Pons (tissue), 1 donor: ENCODE results near the gene ETV6.

Experiments used
- DNase-seq: peaks from one replicate; pipeline ENCODE4 v3.0.0-alpha.2; 2016; ENCODE audit warnings: low spot score

The ETV6 gene

GRCh38 chr12:11695321-11695720 lies 45.8 kb downstream of the ETV6 start:
- DNase-seq = no peak

GRCh38 chr12:11696084-11696483 lies 46.6 kb downstream of the ETV6 start:
- DNase-seq = no peak

- no peak for DNase-seq
These were observed 47.7 kb downstream of the ETV6 start for GRCh38 chr12:11697131-11697530.

DNA sequence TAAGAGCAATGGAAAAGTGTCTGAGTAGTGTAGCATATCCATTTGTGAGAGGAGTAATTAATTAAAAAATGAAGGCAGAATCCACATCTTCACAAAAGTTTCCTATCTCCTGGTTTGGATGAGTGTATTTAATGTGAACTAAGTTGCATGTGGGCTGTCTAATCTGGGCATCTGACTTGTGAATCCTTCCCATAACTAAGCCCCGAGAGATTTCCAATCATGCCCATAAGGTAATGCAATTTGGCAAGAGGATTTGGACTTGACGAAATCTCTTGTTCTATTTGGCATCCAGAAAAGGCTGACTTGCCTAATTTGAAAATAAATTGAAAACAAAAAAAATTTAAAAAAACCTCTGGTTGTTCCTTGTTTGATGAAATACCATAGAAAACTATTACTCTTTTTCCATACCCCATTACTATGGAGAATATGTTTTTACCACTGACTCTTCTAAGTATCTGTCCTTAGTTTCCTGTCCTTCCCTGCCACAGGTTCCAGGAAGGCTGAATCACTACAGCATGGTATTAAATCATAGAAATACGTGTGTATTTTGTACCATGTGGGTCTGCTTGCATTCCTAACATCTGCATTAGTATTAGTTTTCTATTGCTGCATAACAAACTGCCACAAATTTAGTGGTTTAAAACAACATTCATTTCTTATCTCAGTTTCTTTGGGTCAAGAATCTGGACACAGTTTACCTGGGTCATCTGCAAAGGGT lies 48.4 kb downstream of the ETV6 start:
- DNase-seq = no peak

GRCh38 chr12:11698729-11699128 lies 49.3 kb downstream of the ETV6 start:
- no peak for DNase-seq

DNA sequence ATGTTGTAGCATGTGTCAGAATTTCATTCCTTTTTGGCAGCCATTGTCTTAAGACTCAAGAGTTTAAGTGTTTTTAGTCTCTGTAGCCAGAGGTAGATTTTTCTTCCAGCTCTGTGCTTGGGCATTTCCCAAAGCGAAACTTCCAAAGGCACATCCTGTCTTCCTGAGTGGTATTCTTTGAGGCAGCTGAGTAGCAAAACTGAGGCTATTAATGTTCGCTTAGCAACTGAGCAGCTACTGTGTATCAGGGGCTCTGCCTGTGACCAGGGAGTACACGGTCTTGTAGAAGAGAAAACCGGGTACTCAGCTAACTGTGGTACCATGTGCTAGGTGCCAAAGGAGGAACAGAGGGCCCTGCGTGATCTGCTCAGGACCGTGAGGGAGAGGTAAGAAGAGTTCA lies 52.0 kb downstream of the ETV6 start:
- DNase-seq = no peak

- no peak for DNase-seq
These were observed 53.5 kb downstream of the ETV6 start for GRCh38 chr12:11702959-11703358.

DNA sequence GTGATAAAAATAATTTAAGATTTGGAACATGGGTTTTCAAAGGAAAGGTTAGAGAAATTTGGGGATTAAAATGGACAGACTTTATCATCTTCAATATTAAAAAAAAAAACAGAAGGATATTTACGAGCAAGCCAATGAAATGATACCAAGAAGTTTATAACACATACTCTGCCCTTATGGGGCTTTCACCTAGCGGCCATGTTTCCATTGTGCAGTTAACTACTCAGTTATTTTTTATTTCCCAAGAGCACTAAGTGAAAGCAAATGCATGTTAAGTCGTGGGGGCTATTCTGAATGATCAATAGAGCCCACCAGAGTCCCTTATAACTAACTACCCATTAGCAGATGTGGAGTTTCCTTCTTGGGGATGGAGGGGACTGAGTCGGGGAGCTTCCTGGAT lies 53.9 kb downstream of the ETV6 start:
- no peak for DNase-seq

DNA sequence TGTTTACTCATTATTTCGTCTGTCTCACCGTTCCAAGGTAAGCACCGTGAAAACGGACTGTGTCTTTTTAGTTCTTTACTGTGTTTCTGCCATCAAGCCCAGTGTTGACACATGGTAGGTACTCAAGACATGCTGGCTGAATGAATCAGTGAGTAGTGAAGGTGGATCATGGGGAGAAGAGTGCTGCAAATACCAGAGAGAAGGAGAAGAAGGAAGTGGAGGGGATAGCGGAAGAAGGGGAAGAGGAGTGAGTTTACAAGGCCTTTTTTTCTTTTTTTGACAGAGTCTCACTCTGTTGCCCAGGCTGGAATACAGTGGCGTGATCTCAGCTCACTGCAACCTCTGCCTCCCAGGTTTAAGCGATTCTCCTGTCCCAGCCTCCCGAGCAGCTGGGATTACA lies 54.6 kb downstream of the ETV6 start:
- DNase-seq = no peak

GRCh38 chr12:11705010-11705409 lies 55.5 kb downstream of the ETV6 start:
- no peak for DNase-seq

DNA sequence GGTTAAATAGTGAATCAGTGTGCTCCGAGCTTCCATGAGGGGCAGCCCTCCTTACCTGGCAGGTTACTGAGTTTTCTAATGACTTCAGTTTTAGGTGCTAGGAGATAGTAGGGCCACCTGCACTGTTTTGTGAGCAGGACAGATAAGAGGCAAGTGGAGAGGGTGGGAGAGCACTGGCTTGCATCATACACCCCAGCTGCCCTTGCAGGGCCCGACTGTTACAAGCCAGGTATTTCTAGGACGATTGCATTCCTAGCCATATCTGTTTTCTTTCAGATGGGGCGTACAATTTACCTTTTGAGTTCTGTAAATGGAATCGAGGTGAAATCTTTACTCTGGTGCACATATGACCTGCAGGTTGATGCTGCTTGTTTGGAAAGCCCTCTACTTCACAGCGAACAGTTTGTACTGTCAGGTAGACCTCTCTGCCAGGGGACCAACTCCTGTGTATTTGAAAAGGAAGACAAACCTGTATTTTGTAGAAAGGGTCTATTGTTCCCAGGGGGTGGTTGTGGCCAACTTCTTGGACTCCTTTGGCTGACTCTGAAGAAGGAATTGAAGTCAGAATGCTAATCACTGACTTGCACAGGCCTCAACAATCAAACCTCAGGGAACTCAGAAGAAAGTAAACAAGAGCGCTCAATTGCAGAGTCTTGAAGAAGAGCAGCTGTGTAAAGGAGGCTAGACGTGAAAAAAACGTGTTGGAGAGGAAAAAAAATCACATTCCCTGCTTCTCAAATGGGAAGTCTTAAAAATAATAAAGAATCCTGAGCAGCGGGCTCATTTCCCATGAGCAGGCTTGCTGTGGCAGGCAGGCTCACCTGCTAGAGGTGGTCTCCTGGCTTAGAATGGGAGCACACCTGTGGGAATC lies 57.3 kb downstream of the ETV6 start:
- DNase-seq = no peak

- DNase-seq = no peak
These were observed 58.1 kb downstream of the ETV6 start for GRCh38 chr12:11707535-11707934.

GRCh38 chr12:11709513-11709912 lies 60.0 kb downstream of the ETV6 start:
- DNase-seq = no peak

DNA sequence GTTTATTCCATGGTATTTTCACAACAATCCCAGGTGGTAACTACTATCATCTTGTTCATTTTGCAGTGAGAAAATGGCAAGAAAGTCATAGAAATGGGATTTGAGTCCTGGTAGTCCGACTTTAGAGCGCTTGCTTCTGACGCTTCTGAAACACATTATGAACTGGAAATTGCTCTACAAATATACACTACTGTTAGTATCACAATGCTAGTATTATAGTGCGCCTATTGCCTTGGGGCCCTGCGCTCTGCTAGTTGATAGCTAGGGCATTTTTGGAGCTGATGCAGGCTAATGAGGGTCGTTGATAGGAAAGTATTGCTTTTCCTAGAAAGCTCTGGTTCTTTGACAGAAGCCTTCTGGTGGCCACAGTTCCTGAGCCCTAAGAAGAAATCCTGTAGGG lies 61.0 kb downstream of the ETV6 start:
- no peak for DNase-seq

GRCh38 chr12:11710906-11711305 lies 61.4 kb downstream of the ETV6 start:
- no peak for DNase-seq

- no peak for DNase-seq
These were observed 62.3 kb downstream of the ETV6 start for GRCh38 chr12:11711651-11712327.

- no peak for DNase-seq
These were observed 63.0 kb downstream of the ETV6 start for GRCh38 chr12:11712491-11712890.

GRCh38 chr12:11713202-11713601 lies 63.7 kb downstream of the ETV6 start:
- DNase-seq = no peak

DNA sequence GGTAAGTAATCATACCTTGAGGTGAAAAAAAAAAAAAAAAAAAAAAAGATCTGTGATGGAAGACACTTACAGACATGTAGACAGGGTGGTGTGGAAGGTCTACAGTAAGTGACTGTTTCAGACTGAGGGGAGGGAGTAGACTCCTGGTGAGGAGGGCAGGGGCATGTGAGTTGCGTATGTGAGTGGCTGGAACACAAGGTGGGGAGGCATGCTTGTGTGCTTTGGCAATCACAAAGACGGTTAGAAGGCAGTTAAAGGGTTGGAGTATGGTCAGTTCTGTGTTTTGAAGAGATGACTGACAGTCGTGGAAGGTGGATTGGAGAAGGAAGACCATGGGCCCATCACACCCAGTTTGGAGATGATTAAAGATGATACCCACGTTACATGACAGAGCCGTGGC lies 65.2 kb downstream of the ETV6 start:
- DNase-seq = no peak

DNA sequence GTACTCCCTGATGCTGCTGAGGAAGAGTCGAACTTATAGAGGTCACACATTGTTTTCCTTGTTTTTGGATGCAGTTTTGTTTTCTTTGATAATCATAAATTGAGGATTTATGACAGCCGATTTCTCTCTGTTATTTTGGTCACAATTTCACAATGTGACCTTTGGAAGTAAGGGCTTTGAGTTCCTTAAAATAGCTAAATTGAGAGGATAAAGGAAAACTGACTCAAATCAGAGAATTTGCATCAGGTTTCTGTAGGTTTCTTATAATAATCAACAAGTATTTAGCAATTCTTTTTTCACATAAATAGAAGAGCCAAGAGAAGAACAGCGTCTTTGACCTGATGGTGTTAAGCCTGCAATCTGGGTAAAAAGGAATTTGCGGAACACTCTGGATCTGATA lies 66.1 kb downstream of the ETV6 start:
- DNase-seq = no peak

- no peak for DNase-seq
These were observed 67.5 kb downstream of the ETV6 start for GRCh38 chr12:11716794-11717518.

DNA sequence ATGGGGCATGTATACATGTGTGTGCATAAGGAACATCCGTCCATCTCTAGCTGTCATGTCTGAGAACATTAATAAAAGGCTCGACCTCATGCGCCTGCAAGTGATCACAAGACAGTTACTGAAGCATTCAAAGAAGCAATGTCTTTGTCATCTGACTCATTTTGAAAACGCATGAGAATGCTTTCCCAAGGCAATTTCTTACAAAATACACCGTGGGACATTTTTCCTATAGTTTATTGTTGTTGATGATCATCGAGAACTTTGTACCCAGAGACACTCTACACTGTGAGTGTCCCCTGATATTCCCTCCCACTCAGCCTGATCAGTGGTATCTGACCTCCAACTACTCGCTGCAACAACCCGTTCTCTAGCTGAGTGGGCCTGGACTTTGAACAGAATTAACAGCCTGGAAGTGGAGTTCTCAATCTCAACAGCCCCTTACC lies 68.1 kb downstream of the ETV6 start:
- no peak for DNase-seq
